Mesenchymal stem cell (in vitro differentiated cells and primary cell): ENCODE results near the gene ADRM1.

Experiments used
- DNase-seq: peaks from one replicate; pipeline ENCODE4 v3.0.0-alpha.2; 2013
- H2AFZ ChIP-seq: one replicate; pipeline ENCODE4 v1.6.1; 2013; ENCODE audit warnings: low read depth, mild to moderate bottlenecking, control low read depth, inconsistent platforms, low read length, moderate library complexity
- H2AK5ac ChIP-seq: 2 replicates; pipeline ENCODE4 v1.6.1; 2013; ENCODE audit warnings: low read length, moderate library complexity, mild to moderate bottlenecking, inconsistent platforms; ENCODE audit not compliant: severe bottlenecking
- H2BK120ac ChIP-seq: one replicate; pipeline ENCODE4 v1.6.1; 2013; ENCODE audit warnings: low read depth, mild to moderate bottlenecking, inconsistent platforms, low read length, moderate library complexity
- H2BK12ac ChIP-seq, 2 experiments: one replicate each; pipeline ENCODE4 v1.6.1; 2013; ENCODE audit warnings: inconsistent platforms in 2 of 2, low read length in 2 of 2, mild to moderate bottlenecking in 2 of 2, moderate library complexity in 2 of 2, control low read depth in 1 of 2
- H2BK15ac ChIP-seq: one replicate; pipeline ENCODE4 v1.6.1; 2013; ENCODE audit warnings: mild to moderate bottlenecking, low read depth, inconsistent platforms; ENCODE audit not compliant: poor library complexity, severe bottlenecking
- H2BK5ac ChIP-seq: 2 replicates; pipeline ENCODE4 v1.6.1; 2013; ENCODE audit warnings: low read depth, mild to moderate bottlenecking, low read length, control low read depth, inconsistent platforms; ENCODE audit not compliant: poor library complexity, severe bottlenecking
- H3K14ac ChIP-seq, 2 experiments: one replicate each; pipeline ENCODE4 v1.6.1; 2013; ENCODE audit warnings: inconsistent platforms in 2 of 2, low read length in 2 of 2, control low read depth in 1 of 2, mild to moderate bottlenecking in 1 of 2, moderate library complexity in 1 of 2
- H3K18ac ChIP-seq, 2 experiments: one replicate each; pipeline ENCODE4 v1.6.1; 2013; ENCODE audit warnings: inconsistent platforms in 2 of 2, low read length in 2 of 2, control low read depth in 1 of 2, low read depth in 1 of 2, mild to moderate bottlenecking in 1 of 2
- H3K23ac ChIP-seq, 2 experiments: one replicate each; pipeline ENCODE4 v1.6.1; 2013; ENCODE audit warnings: inconsistent platforms in 2 of 2, low read length in 2 of 2, mild to moderate bottlenecking in 2 of 2, moderate library complexity in 2 of 2, control low read depth in 1 of 2
- H3K27ac ChIP-seq: 2 replicates; pipeline ENCODE4 v1.5.1; 2013; ENCODE audit warnings: mild to moderate bottlenecking, moderate library complexity, low read length, control low read depth, inconsistent platforms; ENCODE audit not compliant: poor library complexity, severe bottlenecking
- H3K27me3 ChIP-seq, 2 experiments: 2 replicates each; pipeline versions ENCODE4 v1.6.1 to v1.7.0; 2013; ENCODE audit warnings: low read length in 2 of 2, mild to moderate bottlenecking in 2 of 2, moderate library complexity in 2 of 2, control low read depth in 1 of 2, inconsistent platforms in 1 of 2; ENCODE audit not compliant: control insufficient read depth in 1 of 2, insufficient read depth in 1 of 2
- H3K36me3 ChIP-seq, 2 experiments: 2 replicates each; pipeline versions ENCODE4 v1.6.1 to v1.7.0; 2013; ENCODE audit warnings: low read length in 2 of 2, control low read depth in 1 of 2, inconsistent platforms in 1 of 2, low read depth in 1 of 2, mild to moderate bottlenecking in 1 of 2; ENCODE audit not compliant: insufficient read depth in 2 of 2, control insufficient read depth in 1 of 2
- H3K4ac ChIP-seq, 2 experiments: one replicate each; pipeline ENCODE4 v1.6.1; 2013; ENCODE audit warnings: inconsistent platforms in 2 of 2, low read length in 2 of 2, mild to moderate bottlenecking in 2 of 2, moderate library complexity in 2 of 2, control low read depth in 1 of 2, low read depth in 1 of 2
- H3K4me1 ChIP-seq: 2 replicates; pipeline ENCODE4 v1.6.1; 2013; ENCODE audit warnings: low read depth, low read length, control low read depth; ENCODE audit not compliant: control insufficient read depth, insufficient read depth
- H3K4me2 ChIP-seq: 2 replicates; pipeline ENCODE4 v1.6.1; 2013; ENCODE audit warnings: low read length, mild to moderate bottlenecking, inconsistent platforms; ENCODE audit not compliant: poor library complexity, severe bottlenecking
- H3K4me3 ChIP-seq, 2 experiments: 2 replicates each; pipeline versions ENCODE4 v1.5.1 to v1.7.0; 2013; ENCODE audit warnings: low read length in 2 of 2, mild to moderate bottlenecking in 2 of 2, control low read depth in 1 of 2, low read depth in 1 of 2; ENCODE audit not compliant: insufficient read depth in 1 of 2
- H3K79me1 ChIP-seq: replicated peaks from 2 replicates; pipeline ENCODE4 v1.6.1; 2013; ENCODE audit warnings: mild to moderate bottlenecking, control low read depth, low read length, inconsistent platforms; ENCODE audit not compliant: poor library complexity, severe bottlenecking
- H3K9ac ChIP-seq: 2 replicates; pipeline ENCODE4 v1.7.0; 2013; ENCODE audit warnings: mild to moderate bottlenecking, low read length, moderate library complexity
- H3K9me3 ChIP-seq: 2 replicates; pipeline ENCODE4 v1.7.0; 2013; ENCODE audit warnings: mild to moderate bottlenecking, low read length; ENCODE audit not compliant: control insufficient read depth
- H4K8ac ChIP-seq: one replicate; pipeline ENCODE4 v1.6.1; 2013; ENCODE audit warnings: inconsistent platforms, mild to moderate bottlenecking, low read length, moderate library complexity
- H4K91ac ChIP-seq: one replicate; pipeline ENCODE4 v1.6.1; 2013; ENCODE audit warnings: mild to moderate bottlenecking, low read length, inconsistent platforms
- WGBS: methylation state at CpG from one replicate; pipeline ENCODE4 v1.1.7; 2013; ENCODE audit warnings: mixed read lengths; 5-methylcytosine and 5-hydroxymethylcytosine counted together

Gene ADRM1

DNA sequence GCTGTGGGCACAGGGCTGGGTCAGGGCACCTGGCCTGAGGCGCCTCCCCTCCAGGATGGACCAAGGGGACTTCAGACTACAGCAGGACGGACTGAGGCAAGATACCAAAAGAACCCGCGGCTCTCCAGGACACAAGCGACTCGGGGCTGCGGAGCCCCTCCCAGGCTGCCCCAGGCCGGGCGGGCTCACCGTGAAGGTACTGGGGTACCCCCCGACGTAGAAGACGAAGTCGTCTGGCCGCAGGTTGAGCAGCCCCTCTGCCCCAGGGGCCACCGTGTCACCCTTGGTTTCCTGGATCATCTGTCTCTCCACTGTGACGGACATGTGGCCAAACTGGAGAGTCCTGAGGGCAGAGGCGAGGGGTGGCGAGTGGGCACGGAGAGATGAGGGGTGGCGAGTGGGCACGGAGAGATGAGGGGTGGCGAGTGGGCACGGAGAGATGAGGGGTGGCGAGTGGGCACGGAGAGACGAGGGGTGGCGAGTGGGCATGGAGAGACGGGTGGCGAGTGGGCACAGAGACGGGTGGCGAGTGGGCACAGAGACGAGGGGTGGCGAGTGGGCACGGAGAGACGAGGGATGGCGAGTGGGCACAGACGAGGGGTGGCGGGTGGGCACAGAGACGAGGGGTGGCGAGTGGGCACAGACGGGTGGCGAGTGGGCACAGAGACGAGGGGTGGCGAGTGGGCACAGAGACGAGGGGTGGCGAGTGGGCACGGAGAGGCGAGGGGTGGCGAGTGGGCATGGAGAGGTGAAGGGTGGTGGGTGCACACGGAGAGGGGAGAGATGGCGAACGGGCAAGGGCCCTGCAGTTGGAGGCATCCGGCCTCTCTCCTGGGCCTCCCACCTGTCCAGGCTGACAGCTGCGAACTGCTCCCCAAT, 10.9 kb downstream of the ADRM1 start:
- Histone ChIP-seq H3K4me2 (no peak overlapping the region), H4K8ac (no peak overlapping the region), H2AK5ac (no peak overlapping the region), H2AFZ (no peak overlapping the region), H3K14ac (no peak overlapping the region), H3K4me3 (no peak overlapping the region), H3K9ac (no peak overlapping the region), H3K79me1 (peaks cover 28% of the 10 kb centered on the region), H3K27me3 (no peaks in the 10 kb centered on the region), H3K27ac (no peak overlapping the region), H2BK12ac (no peak overlapping the region), H3K9me3 (no peaks in the 10 kb centered on the region), H3K4ac (no peak overlapping the region), H2BK5ac (no peak overlapping the region), H3K18ac (no peak overlapping the region), H3K4me1 (peaks cover 8% of the 10 kb centered on the region), H3K23ac (no peak overlapping the region), H2BK120ac (no peak overlapping the region), H2BK15ac (no peak overlapping the region), H3K36me3 (peaks cover 40 to 94% of the 10 kb centered on the region in 2 experiments), H4K91ac (no peak overlapping the region)
- WGBS, result 95% methylated on average over 51 of the region's 55 CpGs
- no peak for DNase-seq

GRCh38 chr20:62314339-62314638, 11.5 kb downstream of the ADRM1 start:
- H2BK120ac ChIP-seq, result no peak overlapping the region
- no peak overlapping the region for H3K4me2 ChIP-seq
- no peak overlapping the region for H2BK5ac ChIP-seq

DNA sequence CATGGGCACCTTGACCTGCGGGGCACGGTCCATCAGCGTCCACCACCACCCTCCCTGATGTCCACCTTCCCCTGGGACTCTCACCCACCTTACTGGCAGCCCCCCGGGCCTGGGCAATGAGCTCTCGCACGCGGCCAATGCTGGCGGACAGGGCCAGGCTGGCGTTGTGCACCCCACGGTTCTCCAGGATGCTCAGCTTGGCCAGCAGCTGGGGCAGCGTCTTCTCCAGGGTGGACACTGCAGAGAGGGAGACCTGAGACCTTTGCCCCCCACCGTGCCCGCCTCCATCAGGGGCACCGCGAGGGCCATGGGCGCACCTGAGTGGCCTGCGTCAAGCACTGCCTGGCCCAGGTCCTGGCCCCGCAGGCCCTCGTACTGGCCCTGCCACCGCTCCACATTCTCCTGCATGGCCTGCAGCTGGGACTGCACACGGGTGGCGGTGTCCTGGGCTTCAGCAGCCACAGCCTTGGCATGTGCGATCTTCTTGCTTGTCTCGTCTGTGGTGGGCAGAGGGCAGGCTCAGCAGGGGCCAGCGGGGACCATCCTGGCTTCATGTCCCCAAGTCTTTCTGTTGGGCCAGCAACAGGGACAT, 12.0 kb downstream of the ADRM1 start:
- Histone ChIP-seq H3K18ac (no peak overlapping the region), H4K8ac (no peak overlapping the region), H2AK5ac (no peak overlapping the region), H2BK120ac (no peak overlapping the region), H3K27ac (no peak overlapping the region), H3K23ac (no peak overlapping the region), H3K4me2 (no peak overlapping the region), H2BK5ac (no peak overlapping the region), H2BK15ac (no peak overlapping the region), H3K4me1 (peaks cover 6% of the 10 kb centered on the region), H3K27me3 (no peaks in the 10 kb centered on the region), H4K91ac (no peak overlapping the region), H3K14ac (no peak overlapping the region), H3K9ac (no peak overlapping the region), H3K36me3 (peaks cover 35 to 95% of the 10 kb centered on the region in 2 experiments), H2BK12ac (no peak overlapping the region), H2AFZ (no peak overlapping the region), H3K9me3 (no peaks in the 10 kb centered on the region), H3K79me1 (peaks cover 32% of the 10 kb centered on the region), H3K4ac (no peak overlapping the region), H3K4me3 (peak overlapping the region in 1 of 2 experiments; percentile 19)
- no peak for DNase-seq
- WGBS, result 96% methylated on average over 25 of the region's 25 CpGs

More at GRCh38 chr20:62314339-62314638, 11.5 kb downstream of the ADRM1 start:
- H2AFZ ChIP-seq, result no peak overlapping the region
- no peak overlapping the region for H3K4ac ChIP-seq
- no peak overlapping the region for H3K14ac ChIP-seq
- H4K8ac ChIP-seq, result peak overlapping the region; percentile 31
- H3K9ac ChIP-seq, result no peak overlapping the region
- no peak overlapping the region for H4K91ac ChIP-seq
- DNase-seq, result no peak
- H2BK12ac ChIP-seq, result no peak overlapping the region
- 96% methylated on average over 12 of the region's 12 CpGs for WGBS
- H3K4me3 ChIP-seq, result no peak overlapping the region
- peaks cover 7% of the 10 kb centered on the region for H3K4me1 ChIP-seq
- no peak overlapping the region for H2AK5ac ChIP-seq
- H3K9me3 ChIP-seq, result no peaks in the 10 kb centered on the region
- peaks cover 35 to 95% of the 10 kb centered on the region in 2 experiments for H3K36me3 ChIP-seq
- H3K23ac ChIP-seq, result no peak overlapping the region
- no peaks in the 10 kb centered on the region for H3K27me3 ChIP-seq
- no peak overlapping the region for H2BK15ac ChIP-seq
- H3K18ac ChIP-seq, result no peak overlapping the region
- H3K27ac ChIP-seq, result no peak overlapping the region
- peaks cover 29% of the 10 kb centered on the region for H3K79me1 ChIP-seq

GRCh38 chr20:62315773-62316172, 13.0 kb downstream of the ADRM1 start:
- Histone ChIP-seq H2AFZ (no peak overlapping the region), H3K4ac (no peak overlapping the region), H3K14ac (no peak overlapping the region), H3K9me3 (no peaks in the 10 kb centered on the region), H4K8ac (no peak overlapping the region), H3K36me3 (peaks cover 33 to 91% of the 10 kb centered on the region in 2 experiments), H3K18ac (no peak overlapping the region), H3K27ac (no peak overlapping the region), H3K27me3 (no peaks in the 10 kb centered on the region), H3K4me3 (no peak overlapping the region), H3K4me1 (peaks cover 7% of the 10 kb centered on the region), H2AK5ac (no peak overlapping the region), H2BK120ac (no peak overlapping the region), H2BK15ac (no peak overlapping the region), H3K9ac (no peak overlapping the region), H4K91ac (no peak overlapping the region), H3K23ac (no peak overlapping the region), H2BK12ac (no peak overlapping the region), H2BK5ac (no peak overlapping the region), H3K4me2 (no peak overlapping the region), H3K79me1 (peaks cover 36% of the 10 kb centered on the region)
- WGBS, result 98% methylated on average over 12 of the region's 12 CpGs
- no peak for DNase-seq
